ENCODE results near the gene CENPS. TPM values are rescaled to one million over a fixed set of nuclear protein-coding genes. Genes with fewer than 3 reads are reported as not detected.

Gene CENPS
- 7.3 and 8.1 TPM in 2 replicates for total RNA-seq

GRCh38 chr1:10430216-10431069 lies at the start of gene CENPS:
Gene CENPS, plus strand, starts transcription at chr1:10430433. Its CDS starts 85 bp downstream, at chr1:10430518.

GRCh38 chr1:10398734-10399443 lies 31.3 kb upstream of the CENPS start, which contains the start of gene PGD:
Gene PGD, plus strand, starts transcription at chr1:10399064. Its CDS starts 54 bp downstream, at chr1:10399118.

GRCh38 chr1:10449751-10450150 lies 19.5 kb downstream of the CENPS start, which contains the start of gene CORT:
Gene CORT, plus strand, starts transcription at chr1:10450031. Its CDS starts 193 bp downstream, at chr1:10450224.

GRCh38 chr1:10472220-10473144 lies 42.2 kb downstream of the CENPS start, which contains the start of gene DFFA:
Gene DFFA, minus strand, starts transcription at chr1:10472529. Its CDS starts 71 bp downstream, at chr1:10472458.

GRCh38 chr1:10474613-10475507 lies 44.6 kb downstream of the CENPS start, which contains the start of gene PEX14:
Gene PEX14, plus strand, starts transcription at chr1:10474950. Its CDS starts 17 bp downstream, at chr1:10474967.

Other genes with a start within 250 kb of the CENPS start
- 16.1 and 23.2 TPM in 2 replicates for gene KIF1B, start 219.9 kb upstream of the CENPS start, total RNA-seq
- gene PGD, start 31.4 kb upstream of the CENPS start, total RNA-seq: 168 and 291 TPM in 2 replicates
- gene CORT, start 19.6 kb downstream of the CENPS start, total RNA-seq: not detected in 2 replicates
- gene DFFA, start 42.1 kb downstream of the CENPS start, total RNA-seq: 22.0 and 23.0 TPM in 2 replicates
- gene PEX14, start 44.5 kb downstream of the CENPS start, total RNA-seq: 15.1 and 16.2 TPM in 2 replicates

Data from cardiac atrium fibroblast (primary cell).